Mucosa of stomach (tissue), 1 donor: ENCODE results near the gene CD72.

Experiments
- H3K27me3 ChIP-seq: one replicate; pipeline ENCODE4 v1.7.0; 2013; ENCODE audit warnings: mild to moderate bottlenecking, low read length; ENCODE audit not compliant: control insufficient read depth, insufficient read depth
- H3K36me3 ChIP-seq: one replicate; pipeline ENCODE4 v1.7.0; 2013; ENCODE audit warnings: low read length; ENCODE audit not compliant: control insufficient read depth, insufficient read depth
- H3K4me1 ChIP-seq: one replicate; pipeline ENCODE4 v1.7.0; 2013; ENCODE audit warnings: mild to moderate bottlenecking, low read length; ENCODE audit not compliant: control insufficient read depth, insufficient read depth
- H3K4me3 ChIP-seq: one replicate; pipeline ENCODE4 v1.7.0; 2013; ENCODE audit warnings: low read length
- H3K9ac ChIP-seq: one replicate; pipeline ENCODE4 v1.7.0; 2013; ENCODE audit warnings: mild to moderate bottlenecking, low read length, moderate library complexity
- H3K9me3 ChIP-seq: one replicate; pipeline ENCODE4 v1.7.0; 2013; ENCODE audit warnings: mild to moderate bottlenecking, low read length, moderate library complexity; ENCODE audit not compliant: control insufficient read depth
- donor health status: Pancreatic carcinoma.

CD72 gene

GRCh38 chr9:35574578-35575122 lies 43.6 kb downstream of the CD72 start:
- no peak overlapping the region for H3K4me3 ChIP-seq
- no peaks in the 10 kb centered on the region for H3K4me1 ChIP-seq
- no peaks in the 10 kb centered on the region for H3K36me3 ChIP-seq
- H3K9ac ChIP-seq, result no peak overlapping the region
- H3K9me3 ChIP-seq, result no peaks in the 10 kb centered on the region
- H3K27me3 ChIP-seq, result no peaks in the 10 kb centered on the region

- Histone ChIP-seq H3K4me1 (no peaks in the 10 kb centered on the region), H3K9ac (no peak overlapping the region), H3K27me3 (no peaks in the 10 kb centered on the region), H3K36me3 (no peaks in the 10 kb centered on the region), H3K4me3 (no peak overlapping the region), H3K9me3 (no peaks in the 10 kb centered on the region)
Observed at GRCh38 chr9:35570709-35571504, 47.3 kb downstream of the CD72 start.

- Histone ChIP-seq H3K9me3 (no peaks in the 10 kb centered on the region), H3K4me3 (no peak overlapping the region), H3K9ac (no peak overlapping the region), H3K4me1 (no peaks in the 10 kb centered on the region), H3K36me3 (no peaks in the 10 kb centered on the region), H3K27me3 (no peaks in the 10 kb centered on the region)
Observed at GRCh38 chr9:35569206-35569605, 49.0 kb downstream of the CD72 start.

GRCh38 chr9:35568196-35568595 lies 50.0 kb downstream of the CD72 start:
- no peaks in the 10 kb centered on the region for H3K27me3 ChIP-seq
- H3K4me1 ChIP-seq, result no peaks in the 10 kb centered on the region
- no peak overlapping the region for H3K9ac ChIP-seq
- H3K4me3 ChIP-seq, result no peak overlapping the region
- no peaks in the 10 kb centered on the region for H3K36me3 ChIP-seq
- H3K9me3 ChIP-seq, result no peaks in the 10 kb centered on the region

GRCh38 chr9:35566417-35566816 lies 51.8 kb downstream of the CD72 start:
- Histone ChIP-seq H3K9ac (no peak overlapping the region), H3K4me3 (no peak overlapping the region), H3K27me3 (no peaks in the 10 kb centered on the region), H3K36me3 (no peaks in the 10 kb centered on the region), H3K9me3 (no peaks in the 10 kb centered on the region), H3K4me1 (no peaks in the 10 kb centered on the region)

GRCh38 chr9:35564658-35565061 lies 53.6 kb downstream of the CD72 start:
- Histone ChIP-seq H3K9me3 (no peaks in the 10 kb centered on the region), H3K4me1 (no peaks in the 10 kb centered on the region), H3K9ac (no peak overlapping the region), H3K27me3 (no peaks in the 10 kb centered on the region), H3K36me3 (no peaks in the 10 kb centered on the region), H3K4me3 (no peak overlapping the region)

GRCh38 chr9:35563791-35564197 lies 54.4 kb downstream of the CD72 start:
- Histone ChIP-seq H3K27me3 (no peaks in the 10 kb centered on the region), H3K9ac (no peak overlapping the region), H3K36me3 (no peaks in the 10 kb centered on the region), H3K9me3 (no peaks in the 10 kb centered on the region), H3K4me1 (no peaks in the 10 kb centered on the region), H3K4me3 (no peak overlapping the region)

GRCh38 chr9:35562895-35563780 lies 55.1 kb downstream of the CD72 start:
- Histone ChIP-seq H3K9me3 (no peaks in the 10 kb centered on the region), H3K9ac (no peak overlapping the region), H3K4me3 (no peak overlapping the region), H3K4me1 (no peaks in the 10 kb centered on the region), H3K36me3 (no peaks in the 10 kb centered on the region), H3K27me3 (no peaks in the 10 kb centered on the region)

- Histone ChIP-seq H3K4me3 (no peak overlapping the region), H3K27me3 (no peaks in the 10 kb centered on the region), H3K4me1 (no peaks in the 10 kb centered on the region), H3K9ac (no peak overlapping the region), H3K36me3 (no peaks in the 10 kb centered on the region), H3K9me3 (no peaks in the 10 kb centered on the region)
Observed at GRCh38 chr9:35561468-35562261, 56.5 kb downstream of the CD72 start.

GRCh38 chr9:35560625-35561337 lies 57.4 kb downstream of the CD72 start:
- Histone ChIP-seq H3K4me3 (no peak overlapping the region), H3K9ac (no peak overlapping the region), H3K4me1 (no peaks in the 10 kb centered on the region), H3K27me3 (no peaks in the 10 kb centered on the region), H3K36me3 (peaks cover 4% of the 10 kb centered on the region), H3K9me3 (no peaks in the 10 kb centered on the region)
